Suprapubic skin (tissue), 4 donors: ENCODE results near the gene BLOC1S4. TPM values are rescaled to one million over a fixed set of nuclear protein-coding genes. Genes with fewer than 3 reads are reported as not detected.
"Not testable (repeated sequence)": the region's sequence is repeated elsewhere in the genome, so short reads cannot be mapped to it uniquely, and the experiment has no call there.

ENCODE experiments used
- DNase-seq, 2 donors: peaks; one replicate each; pipeline ENCODE4 v3.0.0-alpha.2; 2019; ENCODE audit warnings: low spot score in 2 of 2
- H3K27ac ChIP-seq: fragments of 200-600 bp; sonication (generic); one replicate; pipeline ENCODE4 v1.5.1; 2019
- H3K27me3 ChIP-seq: fragments of 200-600 bp; sonication (generic); one replicate; pipeline ENCODE4 v1.5.1; 2019
- H3K36me3 ChIP-seq: fragments of 200-600 bp; sonication (generic); one replicate; pipeline ENCODE4 v1.5.1; 2019
- H3K4me1 ChIP-seq: fragments of 200-600 bp; sonication (generic); one replicate; pipeline ENCODE4 v1.5.1; 2019
- H3K4me3 ChIP-seq: fragments of 200-600 bp; sonication (generic); one replicate; pipeline ENCODE4 v1.5.1; 2019; ENCODE audit warnings: mild to moderate bottlenecking
- H3K9me3 ChIP-seq: fragments of 200-600 bp; sonication (generic); one replicate; pipeline ENCODE4 v1.5.1; 2019
- EP300 ChIP-seq: sonication (generic); formaldehyde crosslinking; IDR thresholded peaks from one replicate; pipeline ENCODE4 v1.6.1; 2017; ENCODE audit warnings: antibody characterized with exemption
- POLR2A ChIP-seq, 2 donors: fragments of 450-650 bp; IDR thresholded peaks; one replicate each; pipeline ENCODE4 v1.6.1; 2017; ENCODE audit warnings: antibody characterized with exemption in 2 of 2, mild to moderate bottlenecking in 2 of 2, moderate library complexity in 2 of 2
- POLR2AphosphoS5 ChIP-seq, 3 donors: sonication (generic); formaldehyde crosslinking; IDR thresholded peaks; one replicate each; pipeline ENCODE4 v1.6.1; 2017; ENCODE audit warnings: antibody characterized with exemption in 3 of 3
- WGBS: methylation state at CpG from one replicate; pipeline ENCODE4 v1.1.5; 2018; 5-methylcytosine and 5-hydroxymethylcytosine counted together
- total RNA-seq, 4 donors: library from RNA; depleted of rRNA; stranded (reverse); fragments of >200 nt; gene quantifications; one replicate each; pipeline ENCODE4 v1.1.0, GENCODE V29; 2016
- TF ChIP-seq, protein P1 (sequence below), 2 donors: fragments of 200-600 bp in 1 of 2; fragments of 450-650 bp in 1 of 2; sonication (generic) in 1 of 2; IDR thresholded peaks; one replicate each; pipeline ENCODE4 v1.5.1; 2016 to 2019; ENCODE audit warnings: antibody characterized with exemption in 2 of 2, mild to moderate bottlenecking in 1 of 2, moderate library complexity in 1 of 2

Gene BLOC1S4, protein sequence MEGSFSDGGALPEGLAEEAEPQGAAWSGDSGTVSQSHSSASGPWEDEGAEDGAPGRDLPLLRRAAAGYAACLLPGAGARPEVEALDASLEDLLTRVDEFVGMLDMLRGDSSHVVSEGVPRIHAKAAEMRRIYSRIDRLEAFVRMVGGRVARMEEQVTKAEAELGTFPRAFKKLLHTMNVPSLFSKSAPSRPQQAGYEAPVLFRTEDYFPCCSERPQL
- 10 to 100 TPM in 3 of 4 donors, 1 to 10 TPM in 1; 5.1 to 20.2 (median 14.8) TPM for total RNA-seq

DNA sequence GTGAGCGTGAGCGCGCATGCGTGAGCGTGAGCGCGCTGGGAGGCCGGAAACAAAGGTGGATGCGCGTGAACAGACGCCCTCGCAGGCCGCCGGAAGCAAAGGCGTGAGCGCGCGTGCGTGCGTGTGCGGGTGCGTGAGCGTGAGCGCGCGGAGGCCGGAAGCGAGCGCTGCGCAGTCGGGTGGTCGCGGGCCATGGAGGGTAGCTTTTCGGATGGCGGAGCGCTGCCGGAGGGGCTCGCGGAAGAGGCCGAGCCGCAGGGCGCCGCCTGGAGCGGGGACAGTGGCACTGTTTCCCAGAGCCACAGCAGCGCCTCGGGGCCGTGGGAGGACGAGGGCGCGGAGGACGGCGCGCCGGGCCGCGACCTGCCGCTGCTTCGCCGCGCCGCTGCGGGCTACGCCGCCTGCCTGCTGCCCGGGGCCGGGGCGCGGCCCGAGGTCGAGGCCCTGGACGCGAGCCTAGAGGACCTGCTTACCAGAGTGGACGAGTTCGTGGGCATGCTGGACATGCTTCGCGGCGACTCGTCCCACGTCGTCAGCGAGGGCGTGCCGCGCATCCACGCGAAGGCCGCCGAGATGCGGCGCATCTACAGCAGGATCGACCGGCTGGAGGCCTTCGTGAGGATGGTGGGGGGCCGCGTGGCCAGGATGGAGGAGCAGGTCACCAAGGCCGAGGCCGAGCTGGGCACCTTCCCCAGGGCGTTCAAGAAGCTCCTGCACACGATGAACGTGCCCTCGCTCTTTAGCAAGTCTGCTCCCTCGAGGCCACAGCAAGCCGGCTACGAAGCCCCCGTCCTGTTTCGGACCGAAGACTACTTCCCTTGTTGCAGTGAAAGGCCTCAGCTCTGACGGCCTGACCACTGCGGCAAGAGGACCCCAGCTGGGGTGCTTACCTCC, at the start of gene BLOC1S4:
Gene BLOC1S4, plus strand, starts transcription at position 157 of the 894 bp plus-strand sequence. Its CDS starts 36 bp downstream, at position 193.
- 0% methylated on average over 61 of the region's 109 CpGs for WGBS
- peak in 1 of 2 donors; percentile 71 for TF ChIP-seq POLR2A (IDR thresholded peaks at IDR 0.05)
- TF ChIP-seq EP300 = no peak
- peak; percentile 84 to 92 (median 86) for TF ChIP-seq POLR2AphosphoS5 (IDR thresholded peaks at IDR 0.05)
- TF ChIP-seq, protein P1, sequence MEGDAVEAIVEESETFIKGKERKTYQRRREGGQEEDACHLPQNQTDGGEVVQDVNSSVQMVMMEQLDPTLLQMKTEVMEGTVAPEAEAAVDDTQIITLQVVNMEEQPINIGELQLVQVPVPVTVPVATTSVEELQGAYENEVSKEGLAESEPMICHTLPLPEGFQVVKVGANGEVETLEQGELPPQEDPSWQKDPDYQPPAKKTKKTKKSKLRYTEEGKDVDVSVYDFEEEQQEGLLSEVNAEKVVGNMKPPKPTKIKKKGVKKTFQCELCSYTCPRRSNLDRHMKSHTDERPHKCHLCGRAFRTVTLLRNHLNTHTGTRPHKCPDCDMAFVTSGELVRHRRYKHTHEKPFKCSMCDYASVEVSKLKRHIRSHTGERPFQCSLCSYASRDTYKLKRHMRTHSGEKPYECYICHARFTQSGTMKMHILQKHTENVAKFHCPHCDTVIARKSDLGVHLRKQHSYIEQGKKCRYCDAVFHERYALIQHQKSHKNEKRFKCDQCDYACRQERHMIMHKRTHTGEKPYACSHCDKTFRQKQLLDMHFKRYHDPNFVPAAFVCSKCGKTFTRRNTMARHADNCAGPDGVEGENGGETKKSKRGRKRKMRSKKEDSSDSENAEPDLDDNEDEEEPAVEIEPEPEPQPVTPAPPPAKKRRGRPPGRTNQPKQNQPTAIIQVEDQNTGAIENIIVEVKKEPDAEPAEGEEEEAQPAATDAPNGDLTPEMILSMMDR (IDR thresholded peaks at IDR 0.05) = no peak
- peak in 1 of 2 donors; percentile 86 for DNase-seq

DNA sequence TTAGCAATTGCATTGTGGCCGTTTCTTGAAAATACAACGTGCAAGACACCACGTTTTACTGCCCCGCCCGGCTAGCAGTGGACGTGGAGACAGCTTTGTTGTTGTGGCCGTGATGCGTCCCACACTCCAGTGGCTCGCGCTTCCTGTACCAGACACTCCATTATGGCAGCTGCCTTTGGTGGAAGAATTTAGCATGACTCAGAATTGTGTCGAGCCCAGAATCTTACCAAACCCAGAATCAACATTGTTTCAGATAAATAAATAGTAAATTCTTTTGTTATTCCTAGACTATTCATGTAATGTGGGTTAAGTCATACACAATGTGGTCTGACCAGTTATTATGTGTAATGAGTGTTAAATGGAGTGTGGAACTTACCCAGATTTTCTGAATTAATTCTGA, 47.6 kb upstream of the BLOC1S4 start:
- peaks cover 5% of the 10 kb centered on the region for H3K27me3 ChIP-seq
- WGBS = 79% methylated on average over 11 of the region's 11 CpGs
- TF ChIP-seq POLR2A (IDR thresholded peaks at IDR 0.05) (no peak), POLR2AphosphoS5 (IDR thresholded peaks at IDR 0.05) (no peak), EP300 (no peak)
- TF ChIP-seq, protein P1 (IDR thresholded peaks at IDR 0.05) = no peak
- H3K9me3 ChIP-seq = no peaks in the 10 kb centered on the region
- no peak for DNase-seq
- no peak overlapping the region for H3K27ac ChIP-seq
- peaks cover 24% of the 10 kb centered on the region for H3K4me1 ChIP-seq
- no peaks in the 10 kb centered on the region for H3K36me3 ChIP-seq
- no peak overlapping the region for H3K4me3 ChIP-seq

More for the DNA sequence above, at the start of gene BLOC1S4:
- H3K4me1 ChIP-seq = peaks cover 27% of the 10 kb centered on the region
- H3K36me3 ChIP-seq = no peaks in the 10 kb centered on the region
- peak within 1 kb of the TSS; percentile 57 for H3K4me3 ChIP-seq
- H3K27ac ChIP-seq = peak within 1 kb of the TSS; percentile 87
- no peaks in the 10 kb centered on the region for H3K9me3 ChIP-seq
- no peaks in the 10 kb centered on the region for H3K27me3 ChIP-seq

DNA sequence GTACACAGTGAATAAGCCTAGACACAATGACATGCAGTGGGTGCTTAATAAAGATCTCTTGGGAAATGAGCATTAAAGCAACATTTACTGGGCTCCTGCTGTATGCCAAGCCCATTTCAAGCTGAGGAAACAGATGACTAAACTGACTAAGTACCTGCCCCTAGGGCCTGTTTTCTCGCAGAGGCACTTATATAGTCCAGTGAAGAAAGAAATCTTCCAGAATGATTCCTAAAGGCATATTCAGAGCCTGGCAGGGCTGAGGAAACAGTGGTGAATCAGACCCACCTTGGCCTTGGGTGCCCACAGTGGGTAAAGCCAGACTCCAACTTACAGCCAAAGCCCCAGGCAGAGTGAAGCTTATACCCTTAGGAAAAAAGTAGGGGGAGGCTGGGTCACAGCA, 44.3 kb upstream of the BLOC1S4 start:
- Histone ChIP-seq H3K4me1 (peaks cover 34% of the 10 kb centered on the region), H3K27me3 (no peaks in the 10 kb centered on the region), H3K9me3 (no peaks in the 10 kb centered on the region), H3K27ac (no peak overlapping the region), H3K4me3 (no peak overlapping the region), H3K36me3 (no peaks in the 10 kb centered on the region)
- no peak for DNase-seq
- TF ChIP-seq, protein P1 (IDR thresholded peaks at IDR 0.05) = no peak
- no peak for TF ChIP-seq POLR2A (IDR thresholded peaks at IDR 0.05)
- no peak for TF ChIP-seq EP300
- no peak for TF ChIP-seq POLR2AphosphoS5 (IDR thresholded peaks at IDR 0.05)
- 50% methylated on average over 1 of the region's 1 CpG for WGBS

DNA sequence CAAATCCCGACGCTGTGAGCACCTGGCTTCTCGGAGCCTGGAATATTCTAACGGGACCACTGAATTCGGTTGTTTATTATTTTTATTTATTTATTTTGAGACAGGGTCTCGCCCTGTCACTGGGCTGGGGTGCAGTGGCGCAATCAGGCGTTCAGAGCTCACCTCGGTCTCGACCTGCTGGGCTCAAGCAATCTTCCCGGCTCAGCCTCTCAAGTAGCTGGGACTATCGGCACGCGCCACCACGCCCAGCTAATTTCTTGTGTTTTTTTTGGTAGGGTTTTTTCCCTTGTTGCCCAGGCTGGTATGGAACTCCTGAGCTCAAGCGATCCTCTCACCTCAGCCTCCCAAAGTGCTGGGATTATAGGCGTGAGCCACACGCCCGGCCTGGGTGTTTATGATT, 43.8 kb upstream of the BLOC1S4 start:
- no peak overlapping the region for H3K4me3 ChIP-seq
- peak in 1 of 2 donors; percentile 51 for DNase-seq
- H3K36me3 ChIP-seq = no peaks in the 10 kb centered on the region
- TF ChIP-seq POLR2A (IDR thresholded peaks at IDR 0.05) (no peak), POLR2AphosphoS5 (IDR thresholded peaks at IDR 0.05) (no peak), EP300 (no peak)
- TF ChIP-seq, protein P1 (IDR thresholded peaks at IDR 0.05) = no peak
- no peaks in the 10 kb centered on the region for H3K9me3 ChIP-seq
- H3K4me1 ChIP-seq = peaks cover 38% of the 10 kb centered on the region
- no peak overlapping the region for H3K27ac ChIP-seq
- no peaks in the 10 kb centered on the region for H3K27me3 ChIP-seq
- 91% methylated on average over 18 of the region's 19 CpGs for WGBS

DNA sequence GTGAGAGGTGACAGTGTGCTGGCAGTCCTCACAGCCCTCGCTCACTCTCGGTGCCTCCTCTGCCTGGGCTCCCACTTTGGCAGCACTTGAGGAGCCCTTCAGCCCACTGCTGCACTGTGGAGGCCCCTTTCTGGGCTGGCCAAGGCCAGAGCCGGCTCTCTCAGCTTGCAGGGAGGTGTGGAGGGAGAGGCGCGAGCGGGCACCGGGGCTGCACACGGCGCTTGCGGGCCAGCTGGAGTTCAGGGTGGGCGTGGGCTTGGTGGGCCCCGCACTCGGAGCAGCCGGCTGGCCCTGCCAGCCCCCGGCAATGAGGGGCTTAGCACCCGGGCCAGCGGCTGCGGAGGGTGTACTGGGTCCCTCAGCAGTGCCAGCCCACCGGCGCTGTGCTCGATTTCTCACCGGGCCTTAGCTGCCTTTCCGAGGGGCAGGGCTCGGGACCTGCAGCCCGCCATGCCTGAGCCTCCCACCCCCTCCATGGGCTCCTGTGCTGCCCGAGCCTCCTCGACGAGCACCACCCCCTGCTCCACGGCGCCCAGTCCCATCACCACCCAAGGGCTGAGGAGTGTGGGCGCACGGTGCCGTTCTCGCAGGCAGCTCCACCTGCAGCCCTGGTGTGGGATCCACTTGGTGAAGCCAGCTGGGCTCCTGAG, 43.3 kb upstream of the BLOC1S4 start:
- 98% methylated on average over 10 of the region's 34 CpGs for WGBS
- DNase-seq = peak; percentile 59 to 62
- H3K27ac ChIP-seq, H3K27me3 ChIP-seq, H3K9me3 ChIP-seq, H3K36me3 ChIP-seq: not testable (repeated sequence)
- peaks cover 41% of the 10 kb centered on the region for H3K4me1 ChIP-seq
- peak overlapping the region; percentile 85 for H3K4me3 ChIP-seq

DNA sequence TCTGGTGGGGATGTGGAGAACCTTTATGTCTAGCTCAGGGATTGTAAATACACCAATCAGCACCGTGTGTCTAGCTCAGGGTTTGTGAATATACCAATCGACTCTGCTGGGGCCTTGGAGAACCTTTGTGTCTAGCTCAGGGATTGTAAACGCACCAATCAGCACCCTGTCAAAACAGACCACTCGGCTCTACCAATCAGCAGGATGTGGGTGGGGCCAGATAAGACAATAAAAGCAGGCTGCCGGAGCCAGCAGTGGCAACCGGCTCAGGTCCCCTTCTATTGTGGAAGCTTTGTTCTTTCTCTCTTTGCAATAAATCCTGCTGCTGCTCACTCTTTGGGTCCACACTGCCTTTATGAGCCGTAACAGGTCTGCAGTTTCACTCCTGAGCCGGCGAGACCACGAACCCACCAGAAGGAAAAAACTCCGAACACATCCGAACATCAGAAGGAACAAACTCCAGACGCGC, 42.7 kb upstream of the BLOC1S4 start:
- H3K27me3 ChIP-seq, DNase-seq, H3K9me3 ChIP-seq, H3K36me3 ChIP-seq: not testable (repeated sequence)
- WGBS = 37% methylated on average over 13 of the region's 14 CpGs
- Histone ChIP-seq H3K4me1 (peaks cover 41% of the 10 kb centered on the region), H3K27ac (peak overlapping the region; percentile 90), H3K4me3 (peak overlapping the region; percentile 85)
